Glomerular visceral epithelial cell (primary cell): ENCODE measurements around the gene TEP1.

ENCODE experiments used
- DNase-seq: peaks from one replicate; pipeline ENCODE4 v3.0.0-alpha.2; 2016; ENCODE audit errors: extremely low spot score

TEP1 gene

GRCh38 chr14:20429801-20430669, 16.7 kb upstream of the TEP1 start:
- no peak for DNase-seq

- DNase-seq: no peak
Observed at GRCh38 chr14:20428802-20429201, 15.5 kb upstream of the TEP1 start.

- DNase-seq: no peak
Observed at GRCh38 chr14:20428010-20428365, 14.7 kb upstream of the TEP1 start.

GRCh38 chr14:20427231-20428009, 14.1 kb upstream of the TEP1 start:
- peak; percentile 58 for DNase-seq

- no peak for DNase-seq
Observed at GRCh38 chr14:20424851-20425250, 11.6 kb upstream of the TEP1 start.

- no peak for DNase-seq
Observed at GRCh38 chr14:20422886-20423285, 9.6 kb upstream of the TEP1 start.

GRCh38 chr14:20421267-20421666, 8.0 kb upstream of the TEP1 start:
- DNase-seq: no peak

- no peak for DNase-seq
Observed at GRCh38 chr14:20419419-20419818, 6.1 kb upstream of the TEP1 start.

- DNase-seq: no peak
Observed at GRCh38 chr14:20418501-20418909, 5.2 kb upstream of the TEP1 start.

GRCh38 chr14:20417250-20418186, 4.2 kb upstream of the TEP1 start:
- DNase-seq: no peak

- no peak for DNase-seq
Observed at GRCh38 chr14:20416223-20416622, 2.9 kb upstream of the TEP1 start.

- peak; percentile 57 for DNase-seq
Observed at GRCh38 chr14:20415782-20416206, 2.5 kb upstream of the TEP1 start.

GRCh38 chr14:20413744-20414082, 412 bp upstream of the TEP1 start:
- peak; percentile 31 for DNase-seq

GRCh38 chr14:20412411-20412810, 890 bp downstream of the TEP1 start:
- no peak for DNase-seq

GRCh38 chr14:20409226-20409625, 4.1 kb downstream of the TEP1 start:
- DNase-seq: peak; percentile 37

- no peak for DNase-seq
Observed at GRCh38 chr14:20403521-20403920, 9.8 kb downstream of the TEP1 start.

GRCh38 chr14:20400965-20401593, 12.2 kb downstream of the TEP1 start:
- DNase-seq: peak; percentile 37

- no peak for DNase-seq
Observed at GRCh38 chr14:20400589-20400964, 12.7 kb downstream of the TEP1 start.

GRCh38 chr14:20397511-20397910, 15.8 kb downstream of the TEP1 start:
- no peak for DNase-seq

- DNase-seq: no peak
Observed at GRCh38 chr14:20391505-20391904, 21.8 kb downstream of the TEP1 start.

GRCh38 chr14:20388159-20388558, 25.1 kb downstream of the TEP1 start:
- DNase-seq: no peak

GRCh38 chr14:20387576-20387975, 25.7 kb downstream of the TEP1 start:
- DNase-seq: no peak
